GM23338 (cell line): ENCODE data around the gene CLDN19. TPM values are rescaled to one million over a fixed set of nuclear protein-coding genes. Genes with fewer than 3 reads are reported as not detected.

Experiments
- ATAC-seq: fragments of 200-7000 bp; cut with Tn5 transposase; 3 replicates; pipeline ENCODE4 v1.9.1; 2020
- DNase-seq: peaks from one replicate; pipeline ENCODE4 v3.0.0-alpha.2; 2015; ENCODE audit warnings: low spot score
- H2AFZ ChIP-seq: fragments of 200-600 bp; sonication (generic); 2 replicates; pipeline ENCODE4 v1.8.0; 2016; ENCODE audit warnings: antibody characterized with exemption, mild to moderate bottlenecking, moderate library complexity
- H3F3A ChIP-seq: fragments of 200-600 bp; sonication (generic); replicated peaks from 2 replicates; pipeline ENCODE4 v1.8.0; 2017; ENCODE audit warnings: antibody characterized with exemption, mixed run types, low read depth
- H3K27ac ChIP-seq: fragments of 200-600 bp; sonication (generic); 2 replicates; pipeline ENCODE4 v1.6.1; 2016; ENCODE audit warnings: low read depth
- H3K27me3 ChIP-seq: fragments of 200-600 bp; sonication (generic); 2 replicates; pipeline ENCODE4 v1.8.0; 2016; ENCODE audit warnings: mild to moderate bottlenecking, mixed run types, moderate library complexity; ENCODE audit not compliant: insufficient read depth
- H3K36me3 ChIP-seq: fragments of 200-600 bp; sonication (generic); 2 replicates; pipeline ENCODE4 v1.8.0; 2016; ENCODE audit warnings: mild to moderate bottlenecking; ENCODE audit not compliant: insufficient read depth
- H3K4me1 ChIP-seq: fragments of 200-600 bp; sonication (generic); 2 replicates; pipeline ENCODE4 v1.8.0; 2016; ENCODE audit warnings: mild to moderate bottlenecking, moderate library complexity; ENCODE audit not compliant: insufficient read depth
- H3K4me2 ChIP-seq: fragments of 200-600 bp; sonication (generic); 2 replicates; pipeline ENCODE4 v1.7.1; 2017; ENCODE audit warnings: mixed run types
- H3K4me3 ChIP-seq: fragments of 200-600 bp; sonication (generic); 2 replicates; pipeline ENCODE4 v1.6.1; 2016; ENCODE audit warnings: mixed run types
- H3K79me2 ChIP-seq: fragments of 200-600 bp; sonication (generic); replicated peaks from 2 replicates; pipeline ENCODE4 v1.8.0; 2017; ENCODE audit warnings: mild to moderate bottlenecking; ENCODE audit not compliant: insufficient read depth
- H3K9me2 ChIP-seq: fragments of 200-600 bp; sonication (generic); 2 replicates; pipeline ENCODE4 v1.8.0; 2017; ENCODE audit not compliant: insufficient read depth
- H4K20me1 ChIP-seq: fragments of 200-600 bp; sonication (generic); replicated peaks from 2 replicates; pipeline ENCODE4 v1.8.0; 2017; ENCODE audit warnings: mild to moderate bottlenecking; ENCODE audit not compliant: insufficient read depth
- H3K27ac Mint-ChIP-seq: 2 replicates; pipeline ENCODE4 v1.8.0; 2020; ENCODE audit warnings: inconsistent platforms, mild to moderate bottlenecking, moderate library complexity, mixed read lengths
- H3K27me3 Mint-ChIP-seq: 3 replicates; pipeline ENCODE4 v1.8.0; 2022; ENCODE audit warnings: low read depth, mild to moderate bottlenecking, moderate library complexity, mixed read lengths, inconsistent platforms; ENCODE audit not compliant: insufficient read depth, poor library complexity
- H3K36me3 Mint-ChIP-seq: 3 replicates; pipeline ENCODE4 v1.8.0; 2021; ENCODE audit warnings: low read depth, mild to moderate bottlenecking, inconsistent platforms, moderate library complexity, mixed read lengths
- H3K4me1 Mint-ChIP-seq: 3 replicates; pipeline ENCODE4 v1.8.0; 2020; ENCODE audit warnings: mild to moderate bottlenecking, inconsistent platforms, mixed read lengths
- H3K4me3 Mint-ChIP-seq: 3 replicates; pipeline ENCODE4 v1.8.0; 2021; ENCODE audit warnings: moderate library complexity, mild to moderate bottlenecking, inconsistent platforms, mixed read lengths
- H3K9me3 Mint-ChIP-seq: 3 replicates; pipeline ENCODE4 v1.8.0; 2020; ENCODE audit warnings: moderate library complexity, mild to moderate bottlenecking, inconsistent platforms, mixed read lengths
- CREB1 ChIP-seq: fragments of 250-450 bp; sonication (Bioruptor Pico); IDR thresholded peaks from 2 replicates; pipeline ENCODE4 v1.5.0; 2020; ENCODE audit warnings: low read depth, mild to moderate bottlenecking, moderate library complexity
- CTCF ChIP-seq, 2 experiments: fragments of 200-600 bp in 1 of 2; sonication (generic) in 1 of 2; conservative IDR thresholded peaks; 2 replicates each; pipeline versions ENCODE4 v1.5.1 to v1.6.1; 2016 to 2017; ENCODE audit warnings: antibody characterized with exemption in 2 of 2, low read depth in 2 of 2, mild to moderate bottlenecking in 2 of 2, moderate library complexity in 1 of 2
- ETS1 ChIP-seq: IDR thresholded peaks from 2 replicates; pipeline ENCODE4 v1.6.1; 2016; ENCODE audit warnings: antibody characterized with exemption
- EZH2 ChIP-seq: fragments of 200-600 bp; sonication (generic); IDR thresholded peaks from one replicate; pipeline ENCODE4 v1.8.0; 2017; ENCODE audit warnings: antibody characterized with exemption, mild to moderate bottlenecking, low read depth; ENCODE audit not compliant: unreplicated experiment
- EZH2phosphoT487 ChIP-seq: fragments of 200-600 bp; sonication (generic); IDR thresholded peaks from one replicate; pipeline ENCODE4 v1.8.1; 2018; ENCODE audit warnings: antibody characterized with exemption; ENCODE audit not compliant: unreplicated experiment
- JUNB ChIP-seq: IDR thresholded peaks from one replicate; pipeline ENCODE4 v1.6.1; 2016; ENCODE audit warnings: antibody characterized with exemption; ENCODE audit not compliant: unreplicated experiment
- NANOG ChIP-seq: IDR thresholded peaks from 2 replicates; pipeline ENCODE4 v1.6.1; 2016; ENCODE audit warnings: antibody characterized with exemption, borderline replicate concordance
- POLR2AphosphoS5 ChIP-seq: IDR thresholded peaks from 2 replicates; pipeline ENCODE4 v1.6.1; 2016; ENCODE audit warnings: antibody characterized with exemption, low read depth
- REST ChIP-seq: IDR thresholded peaks from one replicate; pipeline ENCODE4 v1.6.1; 2018; ENCODE audit warnings: antibody characterized with exemption; ENCODE audit not compliant: unreplicated experiment
- STAT1 ChIP-seq: IDR thresholded peaks from one replicate; pipeline ENCODE4 v1.6.1; 2016; ENCODE audit warnings: antibody characterized with exemption; ENCODE audit not compliant: unreplicated experiment
- ZNF114 ChIP-seq: fragments of 250-450 bp; sonication (Bioruptor Pico); IDR thresholded peaks from 2 replicates; pipeline ENCODE4 v1.5.0; 2020; ENCODE audit warnings: mild to moderate bottlenecking, moderate library complexity
- ZNF331 ChIP-seq: fragments of 250-450 bp; sonication (Bioruptor Pico); IDR thresholded peaks from 2 replicates; pipeline ENCODE4 v1.5.0; 2020; ENCODE audit warnings: low read depth, mild to moderate bottlenecking, moderate library complexity
- ZNF462 ChIP-seq: fragments of 250-450 bp; sonication (Bioruptor Pico); IDR thresholded peaks from 2 replicates; pipeline ENCODE4 v1.5.0; 2020; ENCODE audit warnings: mild to moderate bottlenecking, moderate library complexity
- polyA plus RNA-seq: library from polyadenylated mRNA; unstranded; fragments of >200 nt; fragmentation: Nextera tagmentation; extraction: Ambion mirVana; gene quantifications from 2 replicates; pipeline ENCODE4 v1.2.1, GENCODE V29; 2016
- total RNA-seq: library from RNA; depleted of rRNA; stranded (reverse); fragments of >200 nt; shearing (Covaris generic); gene quantifications from 2 replicates; pipeline ENCODE4 v1.2.3, GENCODE V29; 2014

The CLDN19 gene
- total and polyA plus RNA-seq, 2 experiments from 2014 or later, result 2.6 to 12.8 TPM

GRCh38 chr1:42738678-42739226, 1.3 kb downstream of the CLDN19 start:
- Histone ChIP-seq H3K9me2 (no peaks in the 10 kb centered on the region), H3K27ac (no peak overlapping the region), H3K4me3 (no peak overlapping the region), H3K27me3 (no peaks in the 10 kb centered on the region), H3K4me2 (no peak overlapping the region), H2AFZ (no peak overlapping the region), H3K36me3 (no peaks in the 10 kb centered on the region), H3K4me1 (peaks cover 22% of the 10 kb centered on the region), H4K20me1 (no peaks in the 10 kb centered on the region), H3K79me2 (no peaks in the 10 kb centered on the region), H3F3A (no peaks in the 10 kb centered on the region)
- TF ChIP-seq ETS1 (no peak), CREB1 (CRISPR knock-in tag) (no peak), ZNF331 (no peak), EZH2phosphoT487 (no peak), POLR2AphosphoS5 (no peak), CTCF (conservative IDR thresholded peaks at IDR 0.05; ENCODE audit: low read depth in 2 of 2) (no peak), STAT1 (no peak), EZH2 (no peak), JUNB (no peak), REST (no peak), ZNF114 (no peak), ZNF462 (CRISPR knock-in tag) (no peak), NANOG (no peak)
- Mint-ChIP-seq H3K27ac (no peak overlapping the region), H3K9me3 (no peaks in the 10 kb centered on the region), H3K4me3 (peak overlapping the region; percentile 60; the same call in 1 of the 3 replicates), H3K27me3 (peaks cover 14% of the 10 kb centered on the region), H3K36me3 (peaks cover 2% of the 10 kb centered on the region; the same call in 1 of the 3 replicates), H3K4me1 (peaks cover 45% of the 10 kb centered on the region)
- DNase-seq (no peak), ATAC-seq (no peak)
